ENCODE measurements around the gene JAKMIP2. TPM values are rescaled to one million over a fixed set of nuclear protein-coding genes. Genes with fewer than 3 reads are reported as not detected.

The JAKMIP2 gene
- total RNA-seq, 1 experiment from 2014 or later = 10.9 TPM

DNA sequence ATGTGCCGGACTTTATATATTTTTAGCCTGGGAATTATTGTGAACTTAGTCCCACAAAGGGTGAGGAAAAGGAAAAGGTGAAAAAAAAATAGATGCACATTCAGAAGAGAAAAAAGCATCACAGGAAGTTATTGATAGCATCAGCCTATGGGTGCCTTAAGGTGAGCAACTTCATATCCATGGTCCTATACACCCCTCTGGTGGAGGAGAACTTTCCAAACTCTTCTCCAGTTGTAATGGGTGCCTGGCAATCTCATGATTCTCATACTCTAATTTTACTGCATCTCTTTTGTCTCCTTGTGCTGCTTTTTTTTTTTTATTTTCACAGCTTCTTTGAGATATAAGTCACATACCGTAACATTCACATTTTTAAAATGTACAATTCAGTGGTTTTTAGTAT is 107.4 kb downstream of the JAKMIP2 start:
- no peaks in the 10 kb centered on the region for H3K27me3 Mint-ChIP-seq (ENCODE audit: low read depth)
- no peak overlapping the region for H3K27ac Mint-ChIP-seq
- ChIA-PET POLR2A (no interaction called here), CTCF (no interaction called here)
- peaks cover 9% of the 10 kb centered on the region for H3K36me3 Mint-ChIP-seq
- H3K9me3 Mint-ChIP-seq = no peaks in the 10 kb centered on the region
- H3K4me3 Mint-ChIP-seq = no peak overlapping the region
- TF ChIP-seq, protein P1, sequence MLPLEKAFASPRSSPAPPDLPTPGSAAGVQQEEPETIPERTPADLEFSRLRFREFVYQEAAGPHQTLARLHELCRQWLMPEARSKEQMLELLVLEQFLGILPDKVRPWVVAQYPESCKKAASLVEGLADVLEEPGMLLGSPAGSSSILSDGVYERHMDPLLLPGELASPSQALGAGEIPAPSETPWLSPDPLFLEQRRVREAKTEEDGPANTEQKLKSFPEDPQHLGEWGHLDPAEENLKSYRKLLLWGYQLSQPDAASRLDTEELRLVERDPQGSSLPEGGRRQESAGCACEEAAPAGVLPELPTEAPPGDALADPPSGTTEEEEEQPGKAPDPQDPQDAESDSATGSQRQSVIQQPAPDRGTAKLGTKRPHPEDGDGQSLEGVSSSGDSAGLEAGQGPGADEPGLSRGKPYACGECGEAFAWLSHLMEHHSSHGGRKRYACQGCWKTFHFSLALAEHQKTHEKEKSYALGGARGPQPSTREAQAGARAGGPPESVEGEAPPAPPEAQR (CRISPR knock-in tag; IDR thresholded peaks at IDR 0.05) = no peak
- no peak for TF ChIP-seq E2F5 (CRISPR knock-in tag; IDR thresholded peaks at IDR 0.05)
- no peak for TF ChIP-seq NFE2L1 (CRISPR knock-in tag; IDR thresholded peaks at IDR 0.05)
- TF ChIP-seq, protein P2, sequence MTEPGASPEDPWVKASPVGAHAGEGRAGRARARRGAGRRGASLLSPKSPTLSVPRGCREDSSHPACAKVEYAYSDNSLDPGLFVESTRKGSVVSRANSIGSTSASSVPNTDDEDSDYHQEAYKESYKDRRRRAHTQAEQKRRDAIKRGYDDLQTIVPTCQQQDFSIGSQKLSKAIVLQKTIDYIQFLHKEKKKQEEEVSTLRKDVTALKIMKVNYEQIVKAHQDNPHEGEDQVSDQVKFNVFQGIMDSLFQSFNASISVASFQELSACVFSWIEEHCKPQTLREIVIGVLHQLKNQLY (CRISPR knock-in tag; IDR thresholded peaks at IDR 0.05) = no peak
- no peak for TF ChIP-seq ZNF671 (CRISPR knock-in tag; IDR thresholded peaks at IDR 0.05)
- TF ChIP-seq, protein P3, sequence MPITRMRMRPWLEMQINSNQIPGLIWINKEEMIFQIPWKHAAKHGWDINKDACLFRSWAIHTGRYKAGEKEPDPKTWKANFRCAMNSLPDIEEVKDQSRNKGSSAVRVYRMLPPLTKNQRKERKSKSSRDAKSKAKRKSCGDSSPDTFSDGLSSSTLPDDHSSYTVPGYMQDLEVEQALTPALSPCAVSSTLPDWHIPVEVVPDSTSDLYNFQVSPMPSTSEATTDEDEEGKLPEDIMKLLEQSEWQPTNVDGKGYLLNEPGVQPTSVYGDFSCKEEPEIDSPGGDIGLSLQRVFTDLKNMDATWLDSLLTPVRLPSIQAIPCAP (CRISPR knock-in tag; IDR thresholded peaks at IDR 0.05) = no peak
- TF ChIP-seq GTF2I (CRISPR knock-in tag; conservative IDR thresholded peaks at IDR 0.05) = no peak
- no peak for TF ChIP-seq SP1 (CRISPR knock-in tag; conservative IDR thresholded peaks at IDR 0.05)
- no peak for TF ChIP-seq MAX (CRISPR knock-in tag; IDR thresholded peaks at IDR 0.05)
- no peak for TF ChIP-seq RORB (CRISPR knock-in tag; IDR thresholded peaks at IDR 0.05)
- TF ChIP-seq, protein P4, sequence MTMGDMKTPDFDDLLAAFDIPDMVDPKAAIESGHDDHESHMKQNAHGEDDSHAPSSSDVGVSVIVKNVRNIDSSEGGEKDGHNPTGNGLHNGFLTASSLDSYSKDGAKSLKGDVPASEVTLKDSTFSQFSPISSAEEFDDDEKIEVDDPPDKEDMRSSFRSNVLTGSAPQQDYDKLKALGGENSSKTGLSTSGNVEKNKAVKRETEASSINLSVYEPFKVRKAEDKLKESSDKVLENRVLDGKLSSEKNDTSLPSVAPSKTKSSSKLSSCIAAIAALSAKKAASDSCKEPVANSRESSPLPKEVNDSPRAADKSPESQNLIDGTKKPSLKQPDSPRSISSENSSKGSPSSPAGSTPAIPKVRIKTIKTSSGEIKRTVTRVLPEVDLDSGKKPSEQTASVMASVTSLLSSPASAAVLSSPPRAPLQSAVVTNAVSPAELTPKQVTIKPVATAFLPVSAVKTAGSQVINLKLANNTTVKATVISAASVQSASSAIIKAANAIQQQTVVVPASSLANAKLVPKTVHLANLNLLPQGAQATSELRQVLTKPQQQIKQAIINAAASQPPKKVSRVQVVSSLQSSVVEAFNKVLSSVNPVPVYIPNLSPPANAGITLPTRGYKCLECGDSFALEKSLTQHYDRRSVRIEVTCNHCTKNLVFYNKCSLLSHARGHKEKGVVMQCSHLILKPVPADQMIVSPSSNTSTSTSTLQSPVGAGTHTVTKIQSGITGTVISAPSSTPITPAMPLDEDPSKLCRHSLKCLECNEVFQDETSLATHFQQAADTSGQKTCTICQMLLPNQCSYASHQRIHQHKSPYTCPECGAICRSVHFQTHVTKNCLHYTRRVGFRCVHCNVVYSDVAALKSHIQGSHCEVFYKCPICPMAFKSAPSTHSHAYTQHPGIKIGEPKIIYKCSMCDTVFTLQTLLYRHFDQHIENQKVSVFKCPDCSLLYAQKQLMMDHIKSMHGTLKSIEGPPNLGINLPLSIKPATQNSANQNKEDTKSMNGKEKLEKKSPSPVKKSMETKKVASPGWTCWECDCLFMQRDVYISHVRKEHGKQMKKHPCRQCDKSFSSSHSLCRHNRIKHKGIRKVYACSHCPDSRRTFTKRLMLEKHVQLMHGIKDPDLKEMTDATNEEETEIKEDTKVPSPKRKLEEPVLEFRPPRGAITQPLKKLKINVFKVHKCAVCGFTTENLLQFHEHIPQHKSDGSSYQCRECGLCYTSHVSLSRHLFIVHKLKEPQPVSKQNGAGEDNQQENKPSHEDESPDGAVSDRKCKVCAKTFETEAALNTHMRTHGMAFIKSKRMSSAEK (CRISPR knock-in tag; IDR thresholded peaks at IDR 0.05; ENCODE audit: borderline replicate concordance) = no peak
- TF ChIP-seq FOXP1 (CRISPR knock-in tag; IDR thresholded peaks at IDR 0.05; ENCODE audit: borderline replicate concordance) = no peak
- TF ChIP-seq, protein P5, sequence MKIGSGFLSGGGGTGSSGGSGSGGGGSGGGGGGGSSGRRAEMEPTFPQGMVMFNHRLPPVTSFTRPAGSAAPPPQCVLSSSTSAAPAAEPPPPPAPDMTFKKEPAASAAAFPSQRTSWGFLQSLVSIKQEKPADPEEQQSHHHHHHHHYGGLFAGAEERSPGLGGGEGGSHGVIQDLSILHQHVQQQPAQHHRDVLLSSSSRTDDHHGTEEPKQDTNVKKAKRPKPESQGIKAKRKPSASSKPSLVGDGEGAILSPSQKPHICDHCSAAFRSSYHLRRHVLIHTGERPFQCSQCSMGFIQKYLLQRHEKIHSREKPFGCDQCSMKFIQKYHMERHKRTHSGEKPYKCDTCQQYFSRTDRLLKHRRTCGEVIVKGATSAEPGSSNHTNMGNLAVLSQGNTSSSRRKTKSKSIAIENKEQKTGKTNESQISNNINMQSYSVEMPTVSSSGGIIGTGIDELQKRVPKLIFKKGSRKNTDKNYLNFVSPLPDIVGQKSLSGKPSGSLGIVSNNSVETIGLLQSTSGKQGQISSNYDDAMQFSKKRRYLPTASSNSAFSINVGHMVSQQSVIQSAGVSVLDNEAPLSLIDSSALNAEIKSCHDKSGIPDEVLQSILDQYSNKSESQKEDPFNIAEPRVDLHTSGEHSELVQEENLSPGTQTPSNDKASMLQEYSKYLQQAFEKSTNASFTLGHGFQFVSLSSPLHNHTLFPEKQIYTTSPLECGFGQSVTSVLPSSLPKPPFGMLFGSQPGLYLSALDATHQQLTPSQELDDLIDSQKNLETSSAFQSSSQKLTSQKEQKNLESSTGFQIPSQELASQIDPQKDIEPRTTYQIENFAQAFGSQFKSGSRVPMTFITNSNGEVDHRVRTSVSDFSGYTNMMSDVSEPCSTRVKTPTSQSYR (CRISPR knock-in tag; IDR thresholded peaks at IDR 0.05) = no peak
- TF ChIP-seq NFATC4 (CRISPR knock-in tag; IDR thresholded peaks at IDR 0.05) = no peak
- TF ChIP-seq MYBL2 (CRISPR knock-in tag; IDR thresholded peaks at IDR 0.05) = no peak
- DNase-seq (ENCODE audit: low spot score) (no peak), ATAC-seq (peak; percentile 45)
- no peaks in the 10 kb centered on the region; the same call in 1 of the 2 replicates for H3K4me1 Mint-ChIP-seq

DNA sequence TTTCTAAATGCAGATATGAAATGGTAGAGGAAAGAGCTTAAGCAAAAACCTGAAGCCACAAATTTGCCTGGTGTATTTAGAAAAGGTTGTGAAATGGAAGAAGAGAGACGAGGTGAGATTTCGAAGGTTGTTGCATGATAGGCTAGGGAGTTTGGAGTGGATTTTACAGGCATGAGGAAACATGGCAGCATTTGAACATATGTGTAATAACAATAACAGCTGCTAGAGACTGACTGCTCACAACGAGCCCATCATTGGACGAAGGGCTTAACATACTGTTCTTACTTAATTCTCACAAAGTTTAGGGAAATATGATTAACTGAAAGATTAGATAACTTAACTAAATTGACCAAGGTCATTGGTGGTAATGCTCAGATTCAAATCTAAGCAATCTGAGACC is 108.1 kb downstream of the JAKMIP2 start:
- Mint-ChIP-seq H3K9me3 (no peaks in the 10 kb centered on the region), H3K27ac (no peak overlapping the region), H3K27me3 (ENCODE audit: low read depth) (no peaks in the 10 kb centered on the region), H3K36me3 (peaks cover 9% of the 10 kb centered on the region), H3K4me3 (no peak overlapping the region), H3K4me1 (no peaks in the 10 kb centered on the region)
- ATAC-seq = no peak
- TF ChIP-seq, protein P6, sequence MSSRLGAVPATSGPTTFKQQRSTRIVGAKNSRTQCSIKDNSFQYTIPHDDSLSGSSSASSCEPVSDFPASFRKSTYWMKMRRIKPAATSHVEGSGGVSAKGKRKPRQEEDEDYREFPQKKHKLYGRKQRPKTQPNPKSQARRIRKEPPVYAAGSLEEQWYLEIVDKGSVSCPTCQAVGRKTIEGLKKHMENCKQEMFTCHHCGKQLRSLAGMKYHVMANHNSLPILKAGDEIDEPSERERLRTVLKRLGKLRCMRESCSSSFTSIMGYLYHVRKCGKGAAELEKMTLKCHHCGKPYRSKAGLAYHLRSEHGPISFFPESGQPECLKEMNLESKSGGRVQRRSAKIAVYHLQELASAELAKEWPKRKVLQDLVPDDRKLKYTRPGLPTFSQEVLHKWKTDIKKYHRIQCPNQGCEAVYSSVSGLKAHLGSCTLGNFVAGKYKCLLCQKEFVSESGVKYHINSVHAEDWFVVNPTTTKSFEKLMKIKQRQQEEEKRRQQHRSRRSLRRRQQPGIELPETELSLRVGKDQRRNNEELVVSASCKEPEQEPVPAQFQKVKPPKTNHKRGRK (CRISPR knock-in tag; IDR thresholded peaks at IDR 0.05; ENCODE audit: borderline replicate concordance) = no peak
- no peak for TF ChIP-seq HMGXB4 (CRISPR knock-in tag; IDR thresholded peaks at IDR 0.05)
- no peak for TF ChIP-seq PRRX2 (CRISPR knock-in tag; IDR thresholded peaks at IDR 0.05)
- POLR2A ChIA-PET = no interaction called here
- DNase-seq (ENCODE audit: low spot score) = no peak
- CTCF ChIA-PET = no interaction called here
